TTC549 (cell line): ENCODE results near the gene TNS1.
"Not testable (repeated sequence)": the region's sequence is repeated elsewhere in the genome, so short reads cannot be mapped to it uniquely, and the experiment has no call there.

ENCODE experiments used
- FAIRE-seq: peaks from 2 replicates; lab custom pipeline; 2012; peaks lifted over from hg19 to GRCh38; lab: Jason Lieb, UNC

The TNS1 gene

GRCh38 chr2:217795067-217795466, 207.7 kb downstream of the TNS1 start:
- FAIRE-seq = no peak

DNA sequence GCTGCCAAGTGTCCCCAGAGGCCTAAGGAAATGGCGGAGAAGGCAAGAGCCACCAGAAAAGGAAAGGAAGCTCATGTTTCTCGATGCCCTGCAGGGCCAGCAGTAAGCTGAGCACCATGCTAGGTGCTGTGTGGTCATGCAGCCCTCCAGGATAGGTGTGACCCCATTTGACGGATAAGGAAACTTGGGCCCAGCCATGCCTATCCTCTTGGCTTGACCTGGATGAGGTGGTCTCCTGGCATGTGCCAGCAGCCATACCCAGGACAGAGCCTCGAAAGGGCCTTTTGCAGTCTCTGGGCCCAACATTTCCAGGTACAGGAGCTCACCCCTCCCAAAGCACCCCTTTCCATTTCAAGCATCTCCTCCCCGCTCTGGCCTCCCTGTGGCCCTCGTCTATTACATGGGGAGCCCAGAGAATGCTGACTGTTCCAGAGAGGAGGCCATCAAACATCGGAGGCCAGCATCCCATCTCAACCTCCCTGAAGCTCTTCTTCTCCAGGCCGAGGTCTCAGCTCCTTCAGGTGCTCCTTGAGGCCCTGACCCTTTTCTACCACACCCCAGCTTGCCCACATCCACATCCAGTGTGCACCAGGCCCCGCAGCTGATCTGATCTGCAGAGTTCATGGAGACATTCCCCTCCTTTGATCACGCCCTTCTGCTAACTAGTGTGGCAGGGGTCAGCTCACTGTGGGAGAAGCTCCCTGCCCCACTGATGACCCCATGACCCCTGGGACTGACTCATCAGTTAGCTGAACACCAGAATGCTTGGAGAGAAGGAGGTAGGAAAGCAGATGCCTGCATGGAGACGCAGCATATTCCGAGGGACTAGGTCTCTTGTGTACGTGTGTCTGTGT, 208.4 kb downstream of the TNS1 start:
- no peak for FAIRE-seq

- FAIRE-seq = no peak
These were observed 209.1 kb downstream of the TNS1 start for GRCh38 chr2:217793566-217794132.

DNA sequence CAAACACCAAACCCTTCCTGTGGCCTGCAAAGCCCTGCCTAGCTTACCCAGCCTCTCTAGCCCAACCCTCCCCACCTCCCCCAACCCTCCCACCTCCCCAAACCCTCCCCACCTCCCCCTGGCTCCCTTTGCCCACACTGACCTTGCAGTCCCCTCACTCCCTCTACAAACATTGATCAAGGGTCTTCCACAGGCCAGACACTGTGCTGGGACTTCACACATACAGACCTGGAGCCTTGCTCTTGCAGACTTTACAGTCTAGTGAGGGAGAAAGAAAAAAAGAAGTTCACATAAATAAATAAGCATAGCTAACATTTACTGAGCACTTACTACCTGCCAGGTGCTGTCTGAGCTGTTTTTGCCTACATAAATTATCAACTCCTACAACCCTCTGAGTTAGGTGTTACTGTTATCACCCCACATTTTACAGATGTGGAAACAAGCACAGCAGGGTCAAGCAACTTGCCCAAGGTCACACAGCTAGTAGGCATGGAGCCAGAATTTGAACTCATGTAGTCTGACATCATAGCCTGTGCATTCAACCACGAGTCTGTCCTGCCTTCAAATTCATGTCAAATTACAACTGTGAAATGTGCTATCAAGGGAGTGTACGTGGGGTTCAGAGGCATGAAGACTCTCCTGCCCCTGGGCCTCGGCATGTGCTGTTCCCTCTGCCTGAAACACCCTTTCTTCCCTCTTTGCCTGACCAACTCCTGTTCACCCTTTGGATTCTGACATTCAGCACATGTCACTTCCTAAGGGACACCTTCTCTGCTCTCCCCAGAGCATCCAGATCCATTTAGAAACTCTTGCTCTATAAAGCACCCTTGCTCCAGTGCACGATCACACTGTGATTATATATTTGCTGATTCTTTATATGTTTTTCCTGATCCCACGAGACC, 209.9 kb downstream of the TNS1 start:
- no peak for FAIRE-seq

- no peak for FAIRE-seq
These were observed 211.2 kb downstream of the TNS1 start for GRCh38 chr2:217791551-217791950.

- FAIRE-seq = no peak
These were observed 212.0 kb downstream of the TNS1 start for GRCh38 chr2:217790681-217791392.

GRCh38 chr2:217790195-217790594, 212.6 kb downstream of the TNS1 start:
- FAIRE-seq = no peak

GRCh38 chr2:217789736-217790181, 213.0 kb downstream of the TNS1 start:
- no peak for FAIRE-seq

DNA sequence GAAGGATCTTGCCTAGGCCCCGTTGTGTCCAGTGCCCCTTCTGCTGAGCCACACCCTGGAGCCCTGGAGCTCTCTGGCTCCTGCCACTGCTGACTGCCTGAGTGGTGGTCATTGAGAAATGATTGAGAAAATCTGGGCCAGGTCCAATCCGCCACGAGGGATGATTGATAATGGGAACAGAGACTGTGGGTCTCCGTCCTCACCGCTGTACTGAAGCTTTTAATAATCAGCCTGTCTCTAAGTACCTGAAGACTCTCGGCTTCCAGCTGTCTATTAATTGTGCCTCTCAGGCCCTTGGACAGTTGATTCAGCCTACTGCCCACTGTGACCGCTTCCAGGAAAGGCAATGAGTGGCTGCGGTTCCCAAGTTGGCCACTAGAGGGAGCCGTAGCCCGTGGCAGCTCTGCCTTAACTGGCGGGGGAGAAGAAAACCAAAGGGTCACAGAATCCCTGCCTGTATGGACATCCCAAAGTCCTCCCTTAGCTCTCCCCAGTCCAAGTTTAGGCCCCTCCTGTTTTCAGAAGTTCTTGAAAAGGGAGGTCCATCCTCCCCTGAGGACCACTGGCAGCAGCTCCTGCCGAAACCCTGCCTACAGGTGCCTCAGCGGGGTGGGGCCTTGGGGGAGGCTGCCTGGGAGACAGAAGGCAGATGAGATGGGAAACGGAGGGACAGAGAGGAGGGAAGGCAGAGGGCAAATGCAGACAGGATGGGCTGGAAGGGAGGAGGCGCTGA, 213.6 kb downstream of the TNS1 start:
- no peak for FAIRE-seq

- no peak for FAIRE-seq
These were observed 214.2 kb downstream of the TNS1 start for GRCh38 chr2:217788669-217789002.

DNA sequence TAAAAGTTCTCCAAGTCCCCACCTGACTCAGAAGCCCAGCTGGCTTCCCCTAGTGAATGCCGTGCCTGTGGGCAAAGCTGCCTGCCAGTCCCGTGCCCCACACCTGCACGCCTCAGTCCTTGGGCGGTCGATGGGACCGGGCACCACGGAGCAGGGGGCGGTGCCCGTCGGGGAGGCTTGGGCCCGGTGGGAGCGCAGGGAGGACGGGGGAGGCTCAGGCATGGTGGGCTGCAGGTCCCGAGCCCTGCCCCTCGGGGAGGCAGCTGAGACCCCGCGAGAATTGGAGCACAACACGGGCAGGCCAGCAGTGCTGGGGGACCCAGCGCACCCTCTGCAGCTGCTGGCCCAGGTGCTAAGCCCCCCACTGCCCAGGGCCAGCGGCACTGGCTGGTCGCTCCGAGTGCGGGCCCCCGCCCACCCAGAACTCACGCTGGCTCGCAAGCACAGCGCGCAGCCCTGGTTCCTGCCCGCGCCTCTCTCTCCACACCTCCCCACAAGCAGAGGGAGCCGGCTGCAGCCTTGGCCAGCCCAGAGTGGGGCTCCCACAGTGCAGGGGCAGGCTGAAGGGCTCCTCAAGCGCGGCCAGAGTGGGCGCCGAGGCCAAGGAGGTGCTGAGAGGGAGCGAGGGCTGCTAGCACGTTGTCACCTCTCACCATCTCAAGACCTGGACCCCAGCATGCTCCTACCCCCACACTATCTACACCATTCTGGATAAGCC, 215.5 kb downstream of the TNS1 start:
- FAIRE-seq = no peak

DNA sequence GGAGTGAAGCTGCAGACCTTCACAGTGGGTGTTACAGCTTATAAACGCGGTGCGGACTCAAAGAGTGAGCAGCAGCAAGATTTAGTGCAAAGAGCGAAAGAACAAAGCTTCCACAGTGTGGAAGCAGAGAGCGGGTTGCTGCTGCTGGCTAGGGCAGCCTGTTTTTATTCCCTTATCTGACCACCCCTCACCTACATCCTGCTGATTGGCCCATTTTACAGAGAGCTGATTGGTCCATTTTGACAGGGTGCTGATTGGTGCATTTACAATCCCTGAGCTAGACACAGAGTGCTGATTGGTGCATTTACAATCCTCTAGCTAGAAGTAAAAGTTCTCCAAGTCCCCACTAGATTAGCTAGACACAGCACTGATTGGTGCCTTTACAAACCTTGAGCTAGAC, 216.2 kb downstream of the TNS1 start:
- not testable (repeated sequence) for FAIRE-seq

DNA sequence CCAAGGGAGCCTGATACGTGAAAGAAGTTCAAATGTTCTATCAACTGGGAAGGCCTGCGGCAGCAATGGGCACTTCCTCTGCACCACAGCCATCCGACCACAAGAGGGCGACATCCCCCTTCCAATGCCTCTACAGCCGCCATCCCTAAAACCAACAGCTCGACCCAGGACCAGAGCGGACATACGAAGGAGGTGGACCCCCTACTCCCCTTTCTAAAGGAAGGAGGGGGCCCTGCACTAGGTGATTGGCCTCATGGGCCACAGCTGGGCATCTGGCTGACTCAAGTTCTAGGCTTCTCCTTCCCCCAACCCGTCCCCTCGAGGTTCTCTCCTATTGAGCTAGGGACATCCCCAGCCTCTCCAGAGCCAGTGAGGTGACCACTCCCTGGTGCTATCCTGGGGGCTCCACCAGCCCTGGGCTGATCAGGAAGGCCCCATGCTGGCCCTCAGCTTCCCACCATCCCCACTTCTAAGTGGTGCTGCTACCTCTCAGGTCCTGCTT, 217.2 kb downstream of the TNS1 start:
- no peak for FAIRE-seq

- no peak for FAIRE-seq
These were observed 217.7 kb downstream of the TNS1 start for GRCh38 chr2:217784996-217785543.

DNA sequence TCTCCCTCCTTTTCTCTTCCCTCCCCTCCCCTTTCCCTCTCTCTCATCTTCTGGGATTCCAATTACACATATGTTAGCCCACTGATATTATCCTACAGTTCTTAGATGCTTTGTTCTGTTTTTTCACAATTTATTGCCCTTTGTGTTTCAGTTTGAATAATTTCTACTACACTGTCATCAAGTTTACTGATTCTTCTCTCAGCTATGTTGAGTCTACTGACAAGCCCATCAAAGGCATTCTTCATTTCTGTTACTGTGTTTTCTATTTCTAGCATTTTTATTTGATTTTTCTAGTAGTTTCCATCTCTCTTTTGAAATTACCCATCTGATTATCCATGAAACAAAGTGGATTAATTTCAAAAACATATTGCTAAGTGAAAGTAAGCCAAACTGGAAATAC, 219.6 kb downstream of the TNS1 start:
- no peak for FAIRE-seq

DNA sequence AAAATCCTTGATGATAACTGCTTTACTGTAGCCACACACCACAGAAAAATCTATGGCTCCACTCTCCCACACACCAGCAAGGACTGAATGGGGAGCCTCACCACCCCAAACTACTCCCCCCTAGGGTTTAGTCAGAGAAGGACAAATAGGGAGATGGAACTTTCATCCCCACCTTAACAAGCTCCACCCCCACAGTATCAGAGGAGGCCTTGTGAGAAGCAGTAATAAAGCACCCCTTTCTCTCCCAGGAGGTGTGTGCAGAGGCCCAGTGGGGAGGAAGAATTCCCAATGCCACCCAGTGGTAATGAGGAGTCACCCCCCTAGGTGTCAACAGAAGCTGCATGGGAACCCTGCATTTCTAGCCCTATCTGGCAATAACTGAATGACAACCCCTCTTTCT, 224.9 kb downstream of the TNS1 start:
- no peak for FAIRE-seq

DNA sequence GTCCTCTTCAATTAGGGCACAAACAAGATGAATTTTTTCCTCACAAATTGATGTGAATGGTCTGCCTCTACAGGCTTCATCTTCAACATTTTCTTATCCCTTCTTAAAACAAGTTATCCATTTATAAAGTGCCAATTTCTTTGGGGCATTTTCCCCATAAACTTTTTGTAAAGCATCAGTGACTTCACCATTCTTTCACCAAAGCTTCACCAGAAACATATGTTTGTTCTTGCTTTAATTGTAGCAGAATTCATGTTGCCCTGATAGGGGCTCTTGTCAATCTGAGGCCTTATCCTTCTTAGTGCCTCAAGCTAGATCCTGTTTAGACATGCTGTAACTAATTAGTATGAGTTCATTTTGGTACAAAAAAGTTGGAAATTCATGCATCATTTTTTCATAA, 226.2 kb downstream of the TNS1 start:
- FAIRE-seq = no peak

DNA sequence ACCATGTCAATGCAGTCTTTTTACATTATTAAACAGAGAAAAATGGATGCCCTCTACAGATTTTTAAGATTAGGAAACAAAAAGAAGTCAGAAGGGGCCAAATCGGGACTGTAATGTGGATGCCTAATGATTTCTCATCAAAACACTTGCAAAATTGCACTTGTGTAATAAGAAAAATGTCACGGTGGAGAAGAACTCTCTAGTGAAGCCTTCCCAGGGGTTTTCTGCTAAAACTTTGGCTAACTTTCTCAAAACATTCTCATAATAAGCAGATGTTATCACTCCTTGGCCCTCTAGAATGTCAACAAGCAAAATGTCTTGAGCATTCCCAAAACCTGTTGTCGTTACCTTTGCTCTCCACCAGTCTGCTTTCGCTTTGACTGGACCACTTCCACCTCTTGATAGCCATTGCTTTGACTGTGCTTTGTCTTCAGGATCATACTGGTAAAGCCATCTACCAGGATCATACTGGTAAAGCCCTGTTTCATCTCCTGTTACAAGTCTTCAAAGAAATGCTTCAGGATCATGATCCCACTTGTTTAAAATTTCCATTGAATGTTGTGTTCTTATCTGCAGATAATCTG, 226.8 kb downstream of the TNS1 start:
- no peak for FAIRE-seq

- FAIRE-seq = no peak
These were observed 228.6 kb downstream of the TNS1 start for GRCh38 chr2:217774232-217774631.

DNA sequence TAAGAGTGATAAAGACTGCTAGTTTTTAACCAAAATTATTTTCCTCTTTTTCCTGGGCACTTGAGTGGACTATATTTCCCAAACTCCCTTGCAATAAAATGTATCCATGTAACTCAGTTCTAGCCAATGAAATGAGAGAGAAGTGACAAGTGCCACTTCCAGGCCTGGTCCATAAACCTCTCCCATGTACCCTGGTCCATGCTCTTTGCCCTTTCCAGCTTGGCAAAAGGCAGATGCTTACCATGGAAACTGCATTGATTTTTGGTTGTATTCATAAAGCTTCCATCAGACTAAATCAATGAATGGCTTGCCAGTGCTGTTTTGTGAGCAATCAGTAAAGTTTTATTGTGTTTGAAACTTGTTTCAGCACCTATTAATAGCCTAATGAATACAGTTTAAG, 229.3 kb downstream of the TNS1 start:
- no peak for FAIRE-seq
